Measurements from ENCODE around the gene ALG5.

Gene ALG5

GRCh38 chr13:36915106-36915505 is 84.0 kb downstream of the ALG5 start:
- no peak overlapping the region for H3K4me3 ChIP-seq (ENCODE audit: low read depth in 1 of 2, low read length in 1 of 2)
- peaks cover 0 to 10% of the 10 kb centered on the region in 2 experiments for H3K4me1 ChIP-seq (ENCODE audit: control insufficient read depth in 1 of 2, insufficient read depth in 1 of 2, low read depth in 1 of 2, low read length in 1 of 2)
- H3K27ac ChIP-seq, result no peak overlapping the region
- H3K27me3 ChIP-seq, result peaks cover 64% of the 10 kb centered on the region
- no peak for TF ChIP-seq CTCF (IDR thresholded peaks at IDR 0.05)
- no peaks in the 10 kb centered on the region for H3K9me3 ChIP-seq
- H3K36me3 ChIP-seq, result no peaks in the 10 kb centered on the region

GRCh38 chr13:36914648-36915047 is 84.5 kb downstream of the ALG5 start:
- TF ChIP-seq CTCF (IDR thresholded peaks at IDR 0.05), result no peak
- Histone ChIP-seq H3K27me3 (peaks cover 60% of the 10 kb centered on the region), H3K9me3 (no peaks in the 10 kb centered on the region), H3K4me3 (ENCODE audit: low read depth in 1 of 2, low read length in 1 of 2) (no peak overlapping the region), H3K36me3 (no peaks in the 10 kb centered on the region), H3K27ac (no peak overlapping the region), H3K4me1 (ENCODE audit: control insufficient read depth in 1 of 2, insufficient read depth in 1 of 2, low read depth in 1 of 2, low read length in 1 of 2) (peaks cover 0 to 8% of the 10 kb centered on the region in 2 experiments)

- H3K9me3 ChIP-seq, result no peaks in the 10 kb centered on the region
- H3K4me3 ChIP-seq (ENCODE audit: low read depth in 1 of 2, low read length in 1 of 2), result no peak overlapping the region
- peaks cover 48% of the 10 kb centered on the region for H3K27me3 ChIP-seq
- H3K4me1 ChIP-seq (ENCODE audit: control insufficient read depth in 1 of 2, insufficient read depth in 1 of 2, low read depth in 1 of 2, low read length in 1 of 2), result no peaks in the 10 kb centered on the region
- no peak overlapping the region for H3K27ac ChIP-seq
- no peak for TF ChIP-seq CTCF (IDR thresholded peaks at IDR 0.05)
- no peaks in the 10 kb centered on the region for H3K36me3 ChIP-seq
These were observed 85.7 kb downstream of the ALG5 start for GRCh38 chr13:36913463-36913862.

- Histone ChIP-seq H3K27me3 (peaks cover 43% of the 10 kb centered on the region), H3K36me3 (no peaks in the 10 kb centered on the region), H3K27ac (no peak overlapping the region), H3K9me3 (no peaks in the 10 kb centered on the region), H3K4me3 (ENCODE audit: low read depth in 1 of 2, low read length in 1 of 2) (no peak overlapping the region), H3K4me1 (ENCODE audit: control insufficient read depth in 1 of 2, insufficient read depth in 1 of 2, low read depth in 1 of 2, low read length in 1 of 2) (no peaks in the 10 kb centered on the region)
- TF ChIP-seq CTCF (IDR thresholded peaks at IDR 0.05), result no peak
These were observed 86.2 kb downstream of the ALG5 start for GRCh38 chr13:36912973-36913372.

GRCh38 chr13:36912369-36912768 is 86.8 kb downstream of the ALG5 start:
- Histone ChIP-seq H3K36me3 (no peaks in the 10 kb centered on the region), H3K4me1 (ENCODE audit: control insufficient read depth in 1 of 2, insufficient read depth in 1 of 2, low read depth in 1 of 2, low read length in 1 of 2) (no peaks in the 10 kb centered on the region), H3K4me3 (ENCODE audit: low read depth in 1 of 2, low read length in 1 of 2) (no peak overlapping the region), H3K9me3 (no peaks in the 10 kb centered on the region), H3K27ac (no peak overlapping the region), H3K27me3 (peaks cover 37% of the 10 kb centered on the region)
- no peak for TF ChIP-seq CTCF (IDR thresholded peaks at IDR 0.05)

GRCh38 chr13:36910545-36910944 is 88.6 kb downstream of the ALG5 start:
- H3K9me3 ChIP-seq, result no peaks in the 10 kb centered on the region
- no peak overlapping the region for H3K27ac ChIP-seq
- H3K4me1 ChIP-seq (ENCODE audit: control insufficient read depth in 1 of 2, insufficient read depth in 1 of 2, low read depth in 1 of 2, low read length in 1 of 2), result no peaks in the 10 kb centered on the region
- peaks cover 19% of the 10 kb centered on the region for H3K27me3 ChIP-seq
- no peaks in the 10 kb centered on the region for H3K36me3 ChIP-seq
- no peak overlapping the region for H3K4me3 ChIP-seq (ENCODE audit: low read depth in 1 of 2, low read length in 1 of 2)
- TF ChIP-seq CTCF (IDR thresholded peaks at IDR 0.05), result no peak
